RWPE2 (cell line): ENCODE measurements around the gene MCCC1.
A peak's percentile ranks its signal among the peaks of the same experiment; 100 is the strongest.

Source experiments
- ATAC-seq: fragments of 200-7000 bp; cut with Tn5 transposase; 3 replicates; pipeline ENCODE4 v1.9.1; 2021; ENCODE audit warnings: low read depth
- DNase-seq: peaks from one replicate; pipeline ENCODE4 v3.0.0-alpha.2; 2020; ENCODE audit warnings: low spot score
- H3K27ac ChIP-seq: fragments of 450-650 bp; 2 replicates; pipeline ENCODE4 v1.5.1; 2017; ENCODE audit warnings: mild to moderate bottlenecking; ENCODE audit not compliant: poor library complexity, severe bottlenecking
- H3K27me3 ChIP-seq: fragments of 250-450 bp; sonication (Bioruptor Pico); 2 replicates; pipeline ENCODE4 v1.5.1; 2021; ENCODE audit warnings: mild to moderate bottlenecking, moderate library complexity; ENCODE audit not compliant: insufficient read depth, poor library complexity, severe bottlenecking
- H3K36me3 ChIP-seq: fragments of 250-450 bp; sonication (Bioruptor Pico); 2 replicates; pipeline ENCODE4 v1.5.1; 2020; ENCODE audit warnings: low read depth, mild to moderate bottlenecking, moderate library complexity
- H3K4me1 ChIP-seq: fragments of 250-450 bp; sonication (Bioruptor Pico); 2 replicates; pipeline ENCODE4 v1.5.1; 2021; ENCODE audit warnings: mild to moderate bottlenecking, moderate library complexity; ENCODE audit not compliant: insufficient read depth, poor library complexity, severe bottlenecking
- H3K4me3 ChIP-seq: fragments of 250-450 bp; sonication (Bioruptor Pico); 2 replicates; pipeline ENCODE4 v1.5.1; 2021; ENCODE audit warnings: mild to moderate bottlenecking, moderate library complexity; ENCODE audit not compliant: severe bottlenecking
- H3K9me3 ChIP-seq: fragments of 250-450 bp; sonication (Bioruptor Pico); 2 replicates; pipeline ENCODE4 v1.5.1; 2021; ENCODE audit warnings: mild to moderate bottlenecking, moderate library complexity; ENCODE audit not compliant: severe bottlenecking
- TF ChIP-seq, protein P1 (sequence below): fragments of 450-650 bp; IDR thresholded peaks from one replicate; pipeline ENCODE4 v1.5.1; 2017; ENCODE audit warnings: mild to moderate bottlenecking, moderate library complexity; ENCODE audit not compliant: poor library complexity, severe bottlenecking

MCCC1 gene

GRCh38 chr3:182971637-182972036, 127.7 kb downstream of the MCCC1 start:
- TF ChIP-seq, protein P1, sequence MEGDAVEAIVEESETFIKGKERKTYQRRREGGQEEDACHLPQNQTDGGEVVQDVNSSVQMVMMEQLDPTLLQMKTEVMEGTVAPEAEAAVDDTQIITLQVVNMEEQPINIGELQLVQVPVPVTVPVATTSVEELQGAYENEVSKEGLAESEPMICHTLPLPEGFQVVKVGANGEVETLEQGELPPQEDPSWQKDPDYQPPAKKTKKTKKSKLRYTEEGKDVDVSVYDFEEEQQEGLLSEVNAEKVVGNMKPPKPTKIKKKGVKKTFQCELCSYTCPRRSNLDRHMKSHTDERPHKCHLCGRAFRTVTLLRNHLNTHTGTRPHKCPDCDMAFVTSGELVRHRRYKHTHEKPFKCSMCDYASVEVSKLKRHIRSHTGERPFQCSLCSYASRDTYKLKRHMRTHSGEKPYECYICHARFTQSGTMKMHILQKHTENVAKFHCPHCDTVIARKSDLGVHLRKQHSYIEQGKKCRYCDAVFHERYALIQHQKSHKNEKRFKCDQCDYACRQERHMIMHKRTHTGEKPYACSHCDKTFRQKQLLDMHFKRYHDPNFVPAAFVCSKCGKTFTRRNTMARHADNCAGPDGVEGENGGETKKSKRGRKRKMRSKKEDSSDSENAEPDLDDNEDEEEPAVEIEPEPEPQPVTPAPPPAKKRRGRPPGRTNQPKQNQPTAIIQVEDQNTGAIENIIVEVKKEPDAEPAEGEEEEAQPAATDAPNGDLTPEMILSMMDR = no peak
- ATAC-seq = no peak
- Histone ChIP-seq H3K27ac (no peak overlapping the region), H3K4me3 (no peak overlapping the region), H3K36me3 (no peaks in the 10 kb centered on the region), H3K27me3 (no peaks in the 10 kb centered on the region), H3K4me1 (peaks cover 16% of the 10 kb centered on the region), H3K9me3 (no peaks in the 10 kb centered on the region)
- DNase-seq = no peak

GRCh38 chr3:182970811-182971418, 128.4 kb downstream of the MCCC1 start:
- DNase-seq (no peak), ATAC-seq (peak; percentile 40; the same call in 1 of the 3 replicates)
- H3K9me3 ChIP-seq = no peaks in the 10 kb centered on the region
- H3K27me3 ChIP-seq = no peaks in the 10 kb centered on the region
- no peaks in the 10 kb centered on the region for H3K36me3 ChIP-seq
- TF ChIP-seq, protein P1 = no peak
- no peak overlapping the region for H3K4me3 ChIP-seq
- no peak overlapping the region for H3K27ac ChIP-seq
- H3K4me1 ChIP-seq = peaks cover 16% of the 10 kb centered on the region

- Histone ChIP-seq H3K9me3 (no peaks in the 10 kb centered on the region), H3K36me3 (0 out of 2 replicates have a peak, but pooled peaks cover 3% of the 10 kb centered on the region), H3K27ac (no peak overlapping the region), H3K4me1 (peaks cover 16% of the 10 kb centered on the region), H3K4me3 (no peak overlapping the region), H3K27me3 (no peaks in the 10 kb centered on the region)
- ATAC-seq (no peak), DNase-seq (no peak)
- TF ChIP-seq, protein P1 = no peak
These were observed 129.4 kb downstream of the MCCC1 start for GRCh38 chr3:182969853-182970252.

DNA sequence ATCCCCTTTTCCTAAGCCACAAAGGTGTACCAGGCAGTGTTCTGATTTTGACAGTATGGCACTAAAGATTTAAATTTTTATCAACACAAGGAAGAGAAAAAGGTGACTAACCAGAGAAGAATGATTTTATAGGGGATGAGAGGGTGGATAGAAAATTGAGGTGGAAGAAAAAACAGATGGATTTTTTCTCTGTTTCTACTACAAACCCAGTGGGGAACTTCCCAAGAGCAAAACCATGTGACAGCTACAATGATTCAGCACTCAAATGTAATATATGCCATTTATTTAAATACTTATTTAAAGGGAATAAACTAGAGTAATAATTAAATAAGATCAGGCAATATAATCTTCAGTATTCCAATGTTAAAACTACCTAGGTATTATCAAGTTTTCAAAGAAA, 130.0 kb downstream of the MCCC1 start:
- DNase-seq (no peak), ATAC-seq (0 out of 3 replicates have a peak, but pooled peaks have one; percentile 42)
- Histone ChIP-seq H3K4me3 (no peak overlapping the region), H3K27ac (no peak overlapping the region), H3K9me3 (no peaks in the 10 kb centered on the region), H3K27me3 (no peaks in the 10 kb centered on the region), H3K4me1 (peaks cover 16% of the 10 kb centered on the region), H3K36me3 (peaks cover 5% of the 10 kb centered on the region)
- TF ChIP-seq, protein P1 = no peak
